Measurements from ENCODE around the gene NR2F2. TPM values are rescaled to one million over a fixed set of nuclear protein-coding genes. Genes with fewer than 3 reads are reported as not detected.

The NR2F2 gene
- total RNA-seq, 1 experiment from 2014 or later, result 53.7 TPM

GRCh38 chr15:96293441-96293840 is 37.1 kb upstream of the NR2F2 start:
- intact Hi-C loops (cut with micrococcal nuclease; ENCODE audit: unreplicated experiment), result no loop called here
- H3K27me3 ChIP-seq (ENCODE audit: control insufficient read depth, insufficient read depth, low read length), result no peaks in the 10 kb centered on the region
- H3K27ac ChIP-seq (ENCODE audit: low read length), result no peak overlapping the region
- H3K36me3 ChIP-seq (ENCODE audit: control insufficient read depth, insufficient read depth, low read length), result no peaks in the 10 kb centered on the region
- BruUV-seq (replicated peaks), result no TSS peak
- no peaks in the 10 kb centered on the region for H3K4me1 ChIP-seq (ENCODE audit: control insufficient read depth, insufficient read depth, low read length)
- ChIA-PET CTCF (no interaction called here), POLR2A (no interaction called here)
- H3K9me3 ChIP-seq (ENCODE audit: control insufficient read depth, insufficient read depth, low read depth, low read length), result peaks cover 7% of the 10 kb centered on the region; the same call in 1 of the 2 replicates
- no peak overlapping the region for H3K4me3 ChIP-seq (ENCODE audit: low read depth in 2 of 2, low read length in 2 of 2)
- no peak for ATAC-seq
- DNase-seq (ENCODE audit: low read depth, low spot score), result no peak
- TF ChIP-seq POLR2AphosphoS5 (IDR thresholded peaks at IDR 0.05; ENCODE audit: low read depth, low read length) (no peak), TCF7L2 (IDR thresholded peaks at IDR 0.05; ENCODE audit: low read depth, low read length) (no peak), REST (IDR thresholded peaks at IDR 0.05; ENCODE audit: insufficient read depth in 1 of 2, low read depth in 2 of 2, low read length in 1 of 2) (no peak), CTCF (IDR thresholded peaks at IDR 0.05) (no peak), SIN3A (IDR thresholded peaks at IDR 0.05; ENCODE audit: borderline replicate concordance, insufficient read depth, low read depth, low read length) (no peak)
- in situ Hi-C loops (cut with HindIII; ENCODE audit: low pct_unique_long_range_greater_than_20kb, low sequenced_read_pairs), result no loop called here

GRCh38 chr15:96294766-96295165 is 35.7 kb upstream of the NR2F2 start:
- H3K4me1 ChIP-seq (ENCODE audit: control insufficient read depth, insufficient read depth, low read length), result no peaks in the 10 kb centered on the region
- peaks cover 8% of the 10 kb centered on the region; the same call in 1 of the 2 replicates for H3K9me3 ChIP-seq (ENCODE audit: control insufficient read depth, insufficient read depth, low read depth, low read length)
- DNase-seq (ENCODE audit: low read depth, low spot score), result no peak
- no peaks in the 10 kb centered on the region for H3K27me3 ChIP-seq (ENCODE audit: control insufficient read depth, insufficient read depth, low read length)
- H3K36me3 ChIP-seq (ENCODE audit: control insufficient read depth, insufficient read depth, low read length), result no peaks in the 10 kb centered on the region
- ChIA-PET POLR2A (interaction anchor here (0.7 kb wide), 1 partner anchor 25 kb away, joined by 7 read pairs; no protein-coding TSS in a partner anchor), CTCF (no interaction called here)
- ATAC-seq, result no peak
- intact Hi-C loops (cut with micrococcal nuclease; ENCODE audit: unreplicated experiment) (no loop called here), in situ Hi-C loops (cut with HindIII; ENCODE audit: low pct_unique_long_range_greater_than_20kb, low sequenced_read_pairs) (no loop called here)
- TF ChIP-seq CTCF (IDR thresholded peaks at IDR 0.05) (no peak), POLR2AphosphoS5 (IDR thresholded peaks at IDR 0.05; ENCODE audit: low read depth, low read length) (no peak), REST (IDR thresholded peaks at IDR 0.05; ENCODE audit: insufficient read depth in 1 of 2, low read depth in 2 of 2, low read length in 1 of 2) (no peak), TCF7L2 (IDR thresholded peaks at IDR 0.05; ENCODE audit: low read depth, low read length) (no peak), SIN3A (IDR thresholded peaks at IDR 0.05; ENCODE audit: borderline replicate concordance, insufficient read depth, low read depth, low read length) (no peak)
- BruUV-seq (replicated peaks), result no TSS peak
- H3K4me3 ChIP-seq (ENCODE audit: low read depth in 2 of 2, low read length in 2 of 2), result no peak overlapping the region
- no peak overlapping the region for H3K27ac ChIP-seq (ENCODE audit: low read length)

All from Panc1 (cell line).